ENCODE measurements around the gene QSOX2.

DNA sequence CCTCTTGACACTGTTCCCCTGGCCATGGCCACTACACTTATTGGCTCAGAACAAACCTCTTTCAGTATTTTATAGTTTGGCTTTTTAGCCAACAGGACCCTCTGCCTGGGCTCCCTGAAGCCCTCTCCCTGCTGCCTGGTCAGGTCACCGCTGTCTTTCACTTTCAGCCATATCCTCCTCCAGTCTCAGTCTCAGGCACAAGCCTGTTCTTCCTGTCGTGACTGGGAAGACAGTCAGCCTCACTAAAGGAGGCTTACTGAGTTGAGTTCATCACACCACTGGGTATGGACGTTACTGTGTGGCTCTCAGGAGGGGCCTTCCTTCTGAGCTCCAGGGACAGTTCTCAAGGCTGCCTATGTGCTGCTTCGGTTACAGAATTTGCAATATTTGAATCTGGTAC lies 2.0 kb downstream of the QSOX2 start:
- no peak for TF ChIP-seq POLR2A (IDR thresholded peaks at IDR 0.05)
- TF ChIP-seq, protein P1, sequence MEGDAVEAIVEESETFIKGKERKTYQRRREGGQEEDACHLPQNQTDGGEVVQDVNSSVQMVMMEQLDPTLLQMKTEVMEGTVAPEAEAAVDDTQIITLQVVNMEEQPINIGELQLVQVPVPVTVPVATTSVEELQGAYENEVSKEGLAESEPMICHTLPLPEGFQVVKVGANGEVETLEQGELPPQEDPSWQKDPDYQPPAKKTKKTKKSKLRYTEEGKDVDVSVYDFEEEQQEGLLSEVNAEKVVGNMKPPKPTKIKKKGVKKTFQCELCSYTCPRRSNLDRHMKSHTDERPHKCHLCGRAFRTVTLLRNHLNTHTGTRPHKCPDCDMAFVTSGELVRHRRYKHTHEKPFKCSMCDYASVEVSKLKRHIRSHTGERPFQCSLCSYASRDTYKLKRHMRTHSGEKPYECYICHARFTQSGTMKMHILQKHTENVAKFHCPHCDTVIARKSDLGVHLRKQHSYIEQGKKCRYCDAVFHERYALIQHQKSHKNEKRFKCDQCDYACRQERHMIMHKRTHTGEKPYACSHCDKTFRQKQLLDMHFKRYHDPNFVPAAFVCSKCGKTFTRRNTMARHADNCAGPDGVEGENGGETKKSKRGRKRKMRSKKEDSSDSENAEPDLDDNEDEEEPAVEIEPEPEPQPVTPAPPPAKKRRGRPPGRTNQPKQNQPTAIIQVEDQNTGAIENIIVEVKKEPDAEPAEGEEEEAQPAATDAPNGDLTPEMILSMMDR (IDR thresholded peaks at IDR 0.05), result no peak
- TF ChIP-seq EP300 (IDR thresholded peaks at IDR 0.05), result no peak

Measured in upper lobe of left lung (tissue), 4 donors.